ENCODE data around the gene GRIA3. TPM values are rescaled to one million over a fixed set of nuclear protein-coding genes. Genes with fewer than 3 reads are reported as not detected.

Gene GRIA3
- total RNA-seq, 1 donor from 2014 or later = 0.26 TPM

- Histone ChIP-seq H3K27me3 (ENCODE audit: control insufficient read depth, insufficient read depth, low read length) (no peaks in the 10 kb centered on the region), H3K4me3 (ENCODE audit: low read depth, low read length) (no peak overlapping the region), H3K36me3 (ENCODE audit: control insufficient read depth, insufficient read depth, low read length) (no peaks in the 10 kb centered on the region)
- TF ChIP-seq, protein P1, sequence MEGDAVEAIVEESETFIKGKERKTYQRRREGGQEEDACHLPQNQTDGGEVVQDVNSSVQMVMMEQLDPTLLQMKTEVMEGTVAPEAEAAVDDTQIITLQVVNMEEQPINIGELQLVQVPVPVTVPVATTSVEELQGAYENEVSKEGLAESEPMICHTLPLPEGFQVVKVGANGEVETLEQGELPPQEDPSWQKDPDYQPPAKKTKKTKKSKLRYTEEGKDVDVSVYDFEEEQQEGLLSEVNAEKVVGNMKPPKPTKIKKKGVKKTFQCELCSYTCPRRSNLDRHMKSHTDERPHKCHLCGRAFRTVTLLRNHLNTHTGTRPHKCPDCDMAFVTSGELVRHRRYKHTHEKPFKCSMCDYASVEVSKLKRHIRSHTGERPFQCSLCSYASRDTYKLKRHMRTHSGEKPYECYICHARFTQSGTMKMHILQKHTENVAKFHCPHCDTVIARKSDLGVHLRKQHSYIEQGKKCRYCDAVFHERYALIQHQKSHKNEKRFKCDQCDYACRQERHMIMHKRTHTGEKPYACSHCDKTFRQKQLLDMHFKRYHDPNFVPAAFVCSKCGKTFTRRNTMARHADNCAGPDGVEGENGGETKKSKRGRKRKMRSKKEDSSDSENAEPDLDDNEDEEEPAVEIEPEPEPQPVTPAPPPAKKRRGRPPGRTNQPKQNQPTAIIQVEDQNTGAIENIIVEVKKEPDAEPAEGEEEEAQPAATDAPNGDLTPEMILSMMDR (IDR thresholded peaks at IDR 0.05; ENCODE audit: insufficient read depth, low read length, severe bottlenecking) = no peak
- FAIRE-seq (no peak), DNase-seq (ENCODE audit: low read depth) (no peak)
Observed at GRCh38 chrX:123298026-123298425, 113.9 kb downstream of the GRIA3 start.

DNA sequence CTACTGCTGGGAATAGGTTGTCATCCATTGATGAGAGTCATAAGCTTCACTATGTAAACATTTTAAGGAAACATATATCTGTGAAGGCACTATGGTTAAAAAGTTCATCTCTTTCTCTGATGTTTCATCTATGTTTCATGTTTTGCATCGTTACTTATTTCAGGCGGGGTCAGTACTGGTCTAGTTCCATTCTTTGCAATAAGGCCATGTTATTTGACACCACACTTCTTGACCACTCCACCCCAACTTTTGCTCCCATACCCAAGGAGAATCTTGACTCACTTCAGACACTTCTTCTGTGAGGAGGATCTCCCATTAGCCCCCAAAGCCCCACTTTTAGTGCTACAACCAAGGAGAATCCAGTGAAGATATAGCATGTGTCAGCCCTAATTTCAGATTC is 119.4 kb downstream of the GRIA3 start:
- FAIRE-seq (no peak), DNase-seq (ENCODE audit: low read depth) (no peak)
- no peaks in the 10 kb centered on the region for H3K36me3 ChIP-seq (ENCODE audit: control insufficient read depth, insufficient read depth, low read length)
- H3K4me3 ChIP-seq (ENCODE audit: low read depth, low read length) = no peak overlapping the region
- H3K27me3 ChIP-seq (ENCODE audit: control insufficient read depth, insufficient read depth, low read length) = no peaks in the 10 kb centered on the region
- TF ChIP-seq, protein P1 (IDR thresholded peaks at IDR 0.05; ENCODE audit: insufficient read depth, low read length, severe bottlenecking) = no peak

DNA sequence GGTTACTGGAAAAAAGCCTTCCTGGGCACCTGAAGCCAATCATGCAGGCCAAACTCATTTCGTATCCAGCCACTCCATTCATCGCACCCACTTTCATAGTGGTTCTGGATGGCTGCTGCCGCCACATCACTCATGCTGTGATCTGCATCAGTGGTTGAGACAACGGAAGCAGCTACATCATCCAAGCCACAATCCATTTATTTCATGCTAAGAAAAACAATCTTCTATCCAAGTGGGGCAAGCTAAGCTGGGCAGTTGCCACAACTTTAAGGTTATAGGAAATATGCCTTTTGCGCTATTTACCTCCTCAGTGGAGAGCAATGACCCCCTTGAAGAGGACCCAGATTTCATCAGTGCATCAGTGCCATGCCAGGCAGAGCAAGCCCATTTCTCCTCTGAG is 124.6 kb downstream of the GRIA3 start:
- DNase-seq (ENCODE audit: low read depth) (no peak), FAIRE-seq (no peak)
- TF ChIP-seq, protein P1 (IDR thresholded peaks at IDR 0.05; ENCODE audit: insufficient read depth, low read length, severe bottlenecking) = no peak
- Histone ChIP-seq H3K4me3 (ENCODE audit: low read depth, low read length) (no peak overlapping the region), H3K27me3 (ENCODE audit: control insufficient read depth, insufficient read depth, low read length) (no peaks in the 10 kb centered on the region), H3K36me3 (ENCODE audit: control insufficient read depth, insufficient read depth, low read length) (no peaks in the 10 kb centered on the region)

- DNase-seq (ENCODE audit: low read depth) = no peak
- Histone ChIP-seq H3K4me3 (ENCODE audit: low read depth, low read length) (no peak overlapping the region), H3K27me3 (ENCODE audit: control insufficient read depth, insufficient read depth, low read length) (no peaks in the 10 kb centered on the region), H3K36me3 (ENCODE audit: control insufficient read depth, insufficient read depth, low read length) (no peaks in the 10 kb centered on the region)
- no peak for FAIRE-seq
- TF ChIP-seq, protein P1 (IDR thresholded peaks at IDR 0.05; ENCODE audit: insufficient read depth, low read length, severe bottlenecking) = no peak
Observed at GRCh38 chrX:123310112-123310511, 126.0 kb downstream of the GRIA3 start.

DNA sequence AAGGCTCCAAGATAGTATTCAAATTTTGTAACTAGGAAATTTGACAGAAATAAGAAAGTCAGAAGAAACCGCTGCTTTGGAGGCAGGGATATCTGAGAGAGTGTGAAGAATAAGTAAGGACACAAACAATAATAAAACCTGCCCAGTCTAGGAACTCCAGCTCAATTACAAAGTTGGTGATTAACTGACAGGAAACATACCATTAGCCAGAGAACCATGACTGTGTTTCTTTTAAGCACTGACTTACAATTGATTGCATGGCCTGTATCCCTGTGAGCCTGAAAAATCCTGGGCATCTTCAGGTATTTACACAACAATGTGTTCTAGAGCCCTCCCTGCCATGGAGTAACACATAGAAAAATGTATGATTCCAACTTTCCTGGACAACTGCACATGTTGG is 127.4 kb downstream of the GRIA3 start:
- FAIRE-seq = no peak

GRCh38 chrX:123313486-123313885 is 129.4 kb downstream of the GRIA3 start:
- DNase-seq (ENCODE audit: low read depth) (no peak), FAIRE-seq (no peak)
- TF ChIP-seq, protein P1 (IDR thresholded peaks at IDR 0.05; ENCODE audit: insufficient read depth, low read length, severe bottlenecking) = no peak
- Histone ChIP-seq H3K27me3 (ENCODE audit: control insufficient read depth, insufficient read depth, low read length) (no peaks in the 10 kb centered on the region), H3K4me3 (ENCODE audit: low read depth, low read length) (no peak overlapping the region), H3K36me3 (ENCODE audit: control insufficient read depth, insufficient read depth, low read length) (no peaks in the 10 kb centered on the region)

More for the DNA sequence above, 127.4 kb downstream of the GRIA3 start:
- Histone ChIP-seq H3K36me3 (ENCODE audit: control insufficient read depth, insufficient read depth, low read length) (no peaks in the 10 kb centered on the region), H3K4me3 (ENCODE audit: low read depth, low read length) (no peak overlapping the region), H3K27me3 (ENCODE audit: control insufficient read depth, insufficient read depth, low read length) (no peaks in the 10 kb centered on the region)
- TF ChIP-seq, protein P1 (IDR thresholded peaks at IDR 0.05; ENCODE audit: insufficient read depth, low read length, severe bottlenecking) = no peak
- DNase-seq (ENCODE audit: low read depth) = no peak
